Germinal center (tissue), 1 donor: Measurements from ENCODE around the gene NEK9.

Experiments used
- DNase-seq: peaks from one replicate; pipeline ENCODE4 v3.0.0; 2012; ENCODE audit warnings: mixed read lengths, low spot score

NEK9 gene

DNA sequence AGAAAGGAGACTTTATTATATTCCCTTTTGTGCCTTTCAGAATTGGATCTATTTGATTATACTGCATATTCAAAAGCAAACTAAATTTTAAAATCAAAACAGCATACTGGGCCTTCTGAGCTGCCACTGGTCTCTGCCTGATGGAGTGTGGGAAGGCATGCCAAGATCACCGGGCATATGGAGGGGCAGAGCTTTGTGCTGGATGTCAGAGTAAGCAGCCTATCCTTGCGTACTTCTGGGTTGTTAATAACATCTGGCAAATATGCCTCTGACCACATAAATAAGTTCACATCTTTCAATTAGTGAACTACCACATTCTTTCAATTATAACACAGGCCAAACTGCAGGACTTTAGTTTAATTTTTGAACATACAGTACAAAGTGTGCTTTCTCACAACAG, 93.9 kb downstream of the NEK9 start:
- DNase-seq = no peak

- DNase-seq = no peak
Measured at GRCh38 chr14:75030147-75030546, 96.7 kb downstream of the NEK9 start.
